Lung (tissue), 12 donors: ENCODE data around the gene ARL6IP4. TPM values are rescaled to one million over a fixed set of nuclear protein-coding genes. Genes with fewer than 3 reads are reported as not detected.

Experiments used
- ATAC-seq: fragments of 200-7000 bp; cut with Tn5 transposase; one replicate; pipeline ENCODE4 v1.9.1; 2020; ENCODE audit warnings: moderate number of reproducible peaks; ENCODE audit not compliant: insufficient read depth, low FRiP score
- DNase-seq, 3 donors: peaks; one replicate each; pipeline ENCODE4 v3.0.0-alpha.2; 2013 to 2017
- H3K27ac ChIP-seq, 2 donors: one replicate each; pipeline ENCODE4 v1.5.1; 2013; ENCODE audit warnings: mild to moderate bottlenecking in 2 of 2, moderate library complexity in 2 of 2, control low read depth in 1 of 2, inconsistent platforms in 1 of 2, low read depth in 1 of 2, low read length in 1 of 2
- H3K27me3 ChIP-seq, 3 donors: one replicate each; pipeline ENCODE4 v1.5.1; 2013; ENCODE audit warnings: low read length in 2 of 3; ENCODE audit not compliant: control insufficient read depth in 3 of 3, insufficient read depth in 3 of 3
- H3K36me3 ChIP-seq, 4 donors: one replicate each; pipeline ENCODE4 v1.5.1; 2013; ENCODE audit warnings: low read length in 4 of 4, mild to moderate bottlenecking in 1 of 4, moderate library complexity in 1 of 4; ENCODE audit not compliant: control insufficient read depth in 4 of 4, insufficient read depth in 4 of 4
- H3K4me1 ChIP-seq, 5 donors: one replicate each; pipeline ENCODE4 v1.5.1; 2013; ENCODE audit warnings: low read length in 5 of 5, mild to moderate bottlenecking in 2 of 5, moderate library complexity in 1 of 5; ENCODE audit not compliant: control insufficient read depth in 5 of 5, insufficient read depth in 5 of 5
- H3K4me3 ChIP-seq: one replicate; pipeline ENCODE4 v1.5.1; 2013; ENCODE audit warnings: mild to moderate bottlenecking, control low read depth, moderate library complexity
- H3K9ac ChIP-seq, 2 donors: one replicate each; pipeline ENCODE4 v1.5.1; 2013; ENCODE audit warnings: low read length in 2 of 2, control low read depth in 1 of 2; ENCODE audit not compliant: insufficient read depth in 1 of 2
- H3K9me3 ChIP-seq, 4 donors: one replicate each; pipeline ENCODE4 v1.5.1; 2013; ENCODE audit warnings: low read length in 3 of 4, mild to moderate bottlenecking in 1 of 4, moderate library complexity in 1 of 4; ENCODE audit not compliant: control insufficient read depth in 4 of 4, insufficient read depth in 3 of 4
- CTCF ChIP-seq: IDR thresholded peaks from 2 replicates; pipeline ENCODE4 v1.5.1; 2012; ENCODE audit warnings: mild to moderate bottlenecking; ENCODE audit errors: control extremely low read depth, extremely low read depth
- WGBS, 2 donors: extraction: QIAGEN DNeasy Blood & Tissue Kit; methylation state at CpG; one replicate each; pipeline ENCODE4 v1.1.7; 2013; 5-methylcytosine and 5-hydroxymethylcytosine counted together
- polyA plus RNA-seq, 2 donors: library from polyadenylated mRNA; stranded (reverse); fragments of 200-250 nt; gene quantifications; one replicate each; pipeline ENCODE4 v1.2.1, GENCODE V29; 2013
- total RNA-seq, 2 donors: library from RNA; depleted of rRNA in 1 of 2; stranded (reverse); fragments of >200 nt in 1 of 2; gene quantifications; one replicate each; pipeline ENCODE4 v1.2.1, GENCODE V29; 2014 to 2021
- donor health status: control.
- donor health status: control.
- donor health status: Bipolar disorder and iron deficiency.
- donor health status: healthy.
- donor health status: DM: yes; HTN: yes; CAD: no.

Gene ARL6IP4
- total and polyA plus RNA-seq, 4 donors: 83.6 to 354 (median 192) TPM

- Histone ChIP-seq H3K27me3 (no peaks in the 10 kb centered on the region), H3K4me3 (no peak overlapping the region), H3K4me1 (peaks cover 0 to 6% (median 3%) of the 10 kb centered on the region in 5 donors), H3K9ac (no peak overlapping the region), H3K27ac (no peak overlapping the region), H3K9me3 (no peaks in the 10 kb centered on the region), H3K36me3 (peaks cover 0 to 7% (median 0%) of the 10 kb centered on the region in 4 donors)
- TF ChIP-seq CTCF: no peak
- 83 to 84% methylated on average over 5 of the region's 5 CpGs for WGBS, 2 donors
- ATAC-seq (no peak), DNase-seq (no peak)
Measured at GRCh38 chr12:122958198-122958888, 22.1 kb upstream of the ARL6IP4 start.

GRCh38 chr12:122959566-122960192, 20.8 kb upstream of the ARL6IP4 start:
- peaks cover 0 to 16% (median 5%) of the 10 kb centered on the region in 5 donors for H3K4me1 ChIP-seq
- 95 to 96% methylated on average over 33 to 35 of the region's 35 CpGs for WGBS, 2 donors
- no peak overlapping the region for H3K4me3 ChIP-seq
- DNase-seq (no peak), ATAC-seq (no peak)
- peaks cover 0 to 7% (median 0%) of the 10 kb centered on the region in 4 donors for H3K36me3 ChIP-seq
- H3K9me3 ChIP-seq: no peaks in the 10 kb centered on the region
- no peak overlapping the region for H3K9ac ChIP-seq
- no peak for TF ChIP-seq CTCF
- no peak overlapping the region for H3K27ac ChIP-seq
- no peaks in the 10 kb centered on the region for H3K27me3 ChIP-seq

- Histone ChIP-seq H3K27me3 (no peaks in the 10 kb centered on the region), H3K9me3 (no peaks in the 10 kb centered on the region), H3K4me3 (no peak overlapping the region), H3K4me1 (peaks cover 0 to 21% (median 5%) of the 10 kb centered on the region in 5 donors), H3K9ac (no peak overlapping the region), H3K27ac (no peak overlapping the region), H3K36me3 (peaks cover 0 to 7% (median 0%) of the 10 kb centered on the region in 4 donors)
- 95 to 97% methylated on average over 8 of the region's 8 CpGs for WGBS, 2 donors
- TF ChIP-seq CTCF: no peak
- no peak for ATAC-seq
- no peak for DNase-seq
Measured at GRCh38 chr12:122960193-122960569, 20.3 kb upstream of the ARL6IP4 start.
